Measurements from ENCODE around the gene HS6ST3. TPM values are rescaled to one million over a fixed set of nuclear protein-coding genes. Genes with fewer than 3 reads are reported as not detected.

HS6ST3 gene
- total RNA-seq, 1 donor from 2014 or later, result 0.12 TPM

GRCh38 chr13:96690998-96691397, 601.1 kb downstream of the HS6ST3 start:
- DNase-seq (ENCODE audit: extremely low read depth, low read depth, low spot score), result no peak

DNA sequence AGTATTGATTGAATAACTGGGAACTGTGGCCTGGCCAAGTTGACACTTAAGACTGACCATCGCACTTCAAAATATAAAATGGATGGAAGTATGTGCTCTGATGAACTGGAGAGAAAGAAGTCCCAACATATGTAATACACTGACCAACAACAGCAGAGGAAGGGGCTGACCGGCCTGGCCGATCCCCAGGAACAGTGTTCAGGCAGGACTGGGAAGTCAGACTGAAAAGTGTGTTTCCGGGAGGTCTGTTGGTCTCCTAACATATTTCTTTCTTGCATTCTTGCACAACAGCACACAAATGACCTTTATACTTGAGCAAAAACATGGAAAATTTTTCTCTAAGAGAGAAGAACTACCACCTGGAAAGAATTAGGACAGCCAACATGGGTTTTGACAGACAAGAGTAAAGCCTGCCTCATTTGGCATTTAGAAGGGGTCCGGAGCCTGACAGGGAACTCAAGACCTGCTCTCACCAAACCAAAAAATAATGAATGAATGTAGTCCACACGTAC, 606.5 kb downstream of the HS6ST3 start:
- no peak for DNase-seq (ENCODE audit: extremely low read depth, low read depth, low spot score)

DNA sequence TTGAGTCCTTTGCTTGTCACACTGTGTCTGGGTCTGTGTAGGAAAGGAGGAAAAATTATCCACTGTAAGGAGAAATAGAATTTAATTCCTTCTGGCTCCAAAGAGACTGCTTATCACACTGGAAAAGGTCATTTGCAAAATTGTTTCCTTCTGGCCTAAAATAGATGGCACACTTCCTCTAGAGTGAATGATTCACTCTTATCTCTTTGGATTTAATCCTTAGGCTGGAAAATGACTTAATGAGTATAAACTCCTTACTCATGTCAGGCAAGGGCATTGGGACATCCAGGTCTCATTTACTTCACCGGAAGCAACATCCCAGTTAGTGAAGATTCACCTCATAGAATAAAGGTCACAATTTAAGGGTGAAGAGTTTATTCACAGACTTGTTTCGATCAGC, 610.8 kb downstream of the HS6ST3 start:
- no peak for DNase-seq (ENCODE audit: extremely low read depth, low read depth, low spot score)

- DNase-seq (ENCODE audit: extremely low read depth, low read depth, low spot score), result no peak
These were observed 617.2 kb downstream of the HS6ST3 start for GRCh38 chr13:96707146-96707545.

DNA sequence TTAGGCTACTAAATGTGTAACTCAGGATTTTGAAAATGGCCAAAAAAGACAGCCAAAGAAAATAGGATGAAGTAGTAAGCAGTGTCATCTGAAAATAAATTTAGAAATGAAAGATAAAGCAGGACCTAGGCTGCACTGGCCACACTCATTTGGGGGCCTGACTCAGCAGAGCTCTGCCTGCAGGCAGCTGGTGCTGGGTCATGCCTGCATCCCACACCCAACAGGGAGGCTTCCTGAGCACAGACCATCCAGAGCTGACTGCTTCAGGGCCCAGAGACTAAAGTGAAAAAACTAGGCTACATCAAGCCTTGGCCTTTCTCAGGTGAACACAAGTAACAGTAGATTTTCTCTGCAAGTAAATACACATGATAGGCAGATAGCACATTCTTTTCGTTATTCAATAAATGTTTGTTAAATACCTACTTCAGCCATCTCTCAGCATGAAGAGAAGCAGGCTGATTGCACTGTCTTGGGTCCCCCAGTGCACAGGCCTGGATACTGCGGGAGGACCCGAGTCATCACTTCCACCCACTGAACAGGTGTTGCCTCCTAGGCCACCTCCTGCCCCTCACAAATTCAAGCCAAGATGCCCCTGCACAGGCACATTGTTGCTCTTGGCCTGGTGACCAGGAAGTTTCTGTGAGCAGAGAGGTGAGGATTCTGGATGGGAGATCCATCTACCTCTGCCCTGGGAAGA, 620.4 kb downstream of the HS6ST3 start:
- DNase-seq (ENCODE audit: extremely low read depth, low read depth, low spot score), result no peak

GRCh38 chr13:96720446-96720845, 630.5 kb downstream of the HS6ST3 start:
- no peak for DNase-seq (ENCODE audit: extremely low read depth, low read depth, low spot score)

DNA sequence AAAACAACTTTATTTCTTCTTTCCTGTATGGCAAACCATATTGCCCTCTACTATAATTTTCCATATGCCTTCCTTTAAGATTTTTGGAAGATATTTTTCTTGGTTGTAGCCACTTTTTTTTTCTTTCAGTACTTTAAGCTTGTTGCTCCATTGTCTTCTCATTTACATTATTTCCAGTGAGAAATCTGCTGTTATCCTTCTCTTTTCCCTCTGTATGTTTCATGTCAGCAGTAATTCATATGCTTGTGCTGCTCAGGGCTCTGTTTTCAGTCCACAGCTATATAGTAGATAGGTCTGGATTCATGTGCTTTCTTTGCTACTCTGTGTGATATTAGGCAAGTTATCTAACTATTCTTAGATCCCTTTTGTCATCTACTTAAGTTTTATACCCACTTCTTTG, 636.7 kb downstream of the HS6ST3 start:
- no peak for DNase-seq (ENCODE audit: extremely low read depth, low read depth, low spot score)

- DNase-seq (ENCODE audit: extremely low read depth, low read depth, low spot score), result no peak
These were observed 638.6 kb downstream of the HS6ST3 start for GRCh38 chr13:96728463-96728862.

- no peak for DNase-seq (ENCODE audit: extremely low read depth, low read depth, low spot score)
These were observed 640.8 kb downstream of the HS6ST3 start for GRCh38 chr13:96730676-96731075.

- no peak for DNase-seq (ENCODE audit: extremely low read depth, low read depth, low spot score)
These were observed 644.6 kb downstream of the HS6ST3 start for GRCh38 chr13:96734499-96734898.

- DNase-seq (ENCODE audit: extremely low read depth, low read depth, low spot score), result no peak
These were observed 651.9 kb downstream of the HS6ST3 start for GRCh38 chr13:96741779-96742178.

- no peak for DNase-seq (ENCODE audit: extremely low read depth, low read depth, low spot score)
These were observed 653.6 kb downstream of the HS6ST3 start for GRCh38 chr13:96743296-96744089.

DNA sequence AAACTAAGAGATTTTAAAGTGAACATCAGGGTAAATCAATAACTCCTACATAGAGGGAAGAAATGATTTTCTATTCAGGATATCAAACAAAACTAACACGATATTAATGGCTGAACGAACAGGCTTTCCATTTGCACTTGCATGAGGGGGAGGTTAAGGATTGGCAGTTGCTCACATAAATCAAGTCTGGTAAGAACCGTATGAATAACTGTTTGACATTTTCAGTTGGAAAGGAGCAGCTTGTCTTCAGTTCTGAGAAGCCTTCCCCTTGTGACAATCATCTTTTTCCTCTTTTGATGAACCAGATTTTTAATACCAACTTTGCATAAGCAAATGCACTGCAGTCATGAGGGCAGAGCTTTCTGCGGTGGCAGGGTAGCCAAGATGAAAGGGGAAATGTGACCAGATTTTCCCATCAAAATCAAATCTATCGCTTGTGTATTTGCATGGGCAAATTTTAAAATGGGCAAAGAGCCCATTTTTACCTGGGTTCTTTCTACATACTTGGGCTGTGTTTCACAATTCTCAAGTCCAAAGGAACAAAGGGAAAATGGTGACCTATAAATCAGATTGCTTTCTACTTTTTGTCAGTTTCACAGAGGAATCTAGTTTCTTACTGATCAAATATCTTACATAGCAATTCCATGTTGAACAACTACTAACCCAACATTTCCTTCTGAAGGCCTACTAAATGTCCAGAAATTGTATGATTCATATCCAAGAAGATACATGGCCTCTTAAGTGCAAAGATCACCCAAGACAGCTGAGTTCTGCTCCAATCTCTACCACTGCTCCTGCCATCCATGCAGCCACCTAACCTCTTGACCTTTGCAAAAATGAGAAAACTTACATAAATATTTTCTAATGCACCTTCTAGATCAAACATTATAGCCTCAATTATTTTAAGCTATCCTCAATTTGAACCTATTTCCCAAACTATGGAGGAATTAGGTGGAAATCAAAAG, 654.7 kb downstream of the HS6ST3 start:
- no peak for DNase-seq (ENCODE audit: extremely low read depth, low read depth, low spot score)

DNA sequence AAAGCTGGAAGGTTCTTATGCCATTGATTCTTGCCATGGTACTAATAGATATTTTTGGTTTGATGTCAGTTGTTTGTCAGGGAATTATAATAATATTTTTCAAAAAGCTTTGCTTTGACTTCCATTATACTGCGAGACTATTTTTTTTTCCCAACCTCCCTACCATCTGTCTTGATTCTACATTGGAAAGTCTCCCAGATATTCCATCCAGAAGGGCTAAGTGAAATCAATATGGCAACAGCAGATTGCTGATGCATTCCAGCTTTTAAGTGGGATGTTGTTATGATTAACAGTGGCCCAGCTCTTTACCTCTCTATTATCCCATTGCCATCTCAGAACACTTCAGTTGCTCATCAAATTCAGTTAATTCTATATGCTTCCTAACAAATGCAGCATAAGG, 657.0 kb downstream of the HS6ST3 start:
- no peak for DNase-seq (ENCODE audit: extremely low read depth, low read depth, low spot score)

GRCh38 chr13:96749825-96750224, 659.9 kb downstream of the HS6ST3 start:
- DNase-seq (ENCODE audit: extremely low read depth, low read depth, low spot score), result no peak

DNA sequence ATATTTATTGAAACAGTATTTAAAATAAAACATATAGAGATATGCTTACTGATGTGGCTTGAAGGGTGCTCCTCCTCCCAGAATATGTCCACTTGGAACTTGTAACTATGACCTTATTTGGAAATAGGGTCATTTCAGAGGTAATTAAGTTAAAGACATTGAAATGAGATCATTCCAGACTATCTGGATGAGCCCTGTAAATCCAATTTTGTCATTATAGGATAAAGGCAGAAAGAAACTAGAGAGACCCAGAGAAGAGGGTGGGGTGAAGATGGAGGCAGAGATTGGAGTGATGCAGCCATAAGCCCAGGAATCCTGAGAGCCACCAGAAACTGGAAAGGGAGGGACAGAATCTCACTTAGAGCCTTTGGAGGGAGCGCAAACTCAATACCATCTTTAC, 661.2 kb downstream of the HS6ST3 start:
- DNase-seq (ENCODE audit: extremely low read depth, low read depth, low spot score), result no peak

GRCh38 chr13:96762876-96763275, 673.0 kb downstream of the HS6ST3 start:
- DNase-seq (ENCODE audit: extremely low read depth, low read depth, low spot score), result no peak

GRCh38 chr13:96766306-96766705, 676.4 kb downstream of the HS6ST3 start:
- DNase-seq (ENCODE audit: extremely low read depth, low read depth, low spot score), result no peak

- no peak for DNase-seq (ENCODE audit: extremely low read depth, low read depth, low spot score)
These were observed 678.6 kb downstream of the HS6ST3 start for GRCh38 chr13:96768524-96768923.

GRCh38 chr13:96769874-96770273, 680.0 kb downstream of the HS6ST3 start:
- DNase-seq (ENCODE audit: extremely low read depth, low read depth, low spot score), result no peak

All from glomerular endothelial cell (primary cell).